GM19395 (cell line): ENCODE measurements around the gene COMT.
"Not testable (repeated sequence)": the region's sequence is repeated elsewhere in the genome, so short reads cannot be mapped to it uniquely, and the experiment has no call there.

Source experiments
- ATAC-seq: cut with Tn5 transposase; IDR thresholded peaks from one replicate; pipeline ENCODE4 v1.9.1; 2021; ENCODE audit warnings: mild to moderate bottlenecking, moderate library complexity; ENCODE audit not compliant: unreplicated experiment

The COMT gene

DNA sequence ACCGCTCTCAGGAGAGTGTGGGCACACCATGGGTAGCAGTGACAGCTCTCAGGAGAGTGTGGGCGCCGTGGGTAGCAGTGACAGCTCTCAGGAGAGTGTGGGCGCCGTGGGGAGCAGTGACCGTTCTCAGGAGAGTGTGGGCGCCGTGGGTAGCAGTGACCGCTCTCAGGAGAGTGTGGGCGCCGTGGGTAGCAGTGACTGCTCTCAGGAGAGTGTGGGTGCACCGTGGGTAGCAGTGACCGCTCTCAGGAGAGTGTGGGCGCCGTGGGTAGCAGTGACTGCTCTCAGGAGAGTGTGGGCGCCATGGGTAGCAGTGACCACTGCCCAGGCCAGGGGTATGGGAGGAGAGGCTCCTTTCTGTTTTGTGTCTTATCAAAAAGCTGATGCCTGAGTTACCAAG, 33.7 kb upstream of the COMT start:
- ATAC-seq, result not testable (repeated sequence)

DNA sequence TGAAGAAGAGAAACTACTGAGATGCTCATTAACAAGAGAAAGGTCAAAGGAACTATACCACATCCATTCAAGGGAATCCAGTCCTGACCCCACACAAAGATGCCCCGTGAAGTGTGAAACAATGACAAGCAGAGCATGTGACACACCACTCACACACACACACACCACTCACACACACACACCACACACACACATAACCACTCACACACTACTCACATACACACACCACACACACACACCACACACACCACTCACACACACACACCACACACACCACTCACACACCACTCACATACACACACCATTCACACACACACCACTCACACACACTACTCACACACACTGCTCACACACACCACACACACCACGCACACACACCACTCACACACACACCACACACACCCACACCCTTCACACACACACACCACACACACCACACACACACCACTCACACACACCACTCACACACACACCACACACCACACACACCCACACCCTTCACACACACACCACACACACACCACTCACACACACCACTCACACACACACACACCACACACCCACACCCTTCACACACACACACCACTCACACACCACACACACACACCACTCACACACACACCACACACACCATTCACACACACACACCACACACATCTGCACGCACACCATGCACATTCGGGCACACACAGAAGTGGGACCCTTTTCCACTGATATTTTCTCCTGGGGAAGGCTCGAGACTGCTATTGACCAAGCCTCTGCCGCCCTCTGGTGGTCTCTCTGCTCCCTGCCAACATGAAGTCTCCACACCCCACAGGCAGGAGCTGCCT, 32.0 kb upstream of the COMT start:
- ATAC-seq, result no peak

- no peak for ATAC-seq
Measured at GRCh38 chr22:19910180-19910744, 31.3 kb upstream of the COMT start.

GRCh38 chr22:19911540-19912270, 29.9 kb upstream of the COMT start:
- no peak for ATAC-seq

GRCh38 chr22:19912271-19912999, 29.1 kb upstream of the COMT start:
- no peak for ATAC-seq

DNA sequence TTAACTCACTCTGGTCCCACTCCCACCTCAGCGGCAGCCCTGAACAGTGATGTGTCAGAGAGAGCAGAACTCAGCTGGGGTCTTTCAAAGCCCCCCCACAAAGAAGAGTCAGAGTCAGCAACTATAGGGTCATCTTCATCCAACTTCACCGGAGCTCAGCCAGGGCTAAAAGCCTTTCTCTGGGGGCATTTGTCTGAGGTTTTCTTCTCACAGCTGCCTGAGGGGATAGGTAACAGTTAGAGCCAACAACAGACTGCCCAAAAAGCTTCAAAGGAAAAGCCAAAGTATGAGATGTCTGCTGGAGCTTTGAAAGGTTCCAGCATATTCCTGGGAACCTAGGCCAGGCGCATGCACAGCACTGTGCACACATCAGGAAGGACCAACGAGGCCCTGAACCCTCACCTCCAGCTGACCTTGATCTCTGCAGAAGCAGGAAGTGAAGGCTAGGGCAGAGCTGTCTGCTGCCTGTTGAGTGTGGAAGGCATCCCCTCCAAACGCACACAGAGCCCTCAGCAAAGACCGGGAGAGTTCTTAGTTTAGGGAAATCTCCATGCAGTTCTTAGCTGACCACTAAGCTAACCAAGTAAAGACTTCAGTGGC, 28.1 kb upstream of the COMT start:
- no peak for ATAC-seq

GRCh38 chr22:19914201-19914943, 27.2 kb upstream of the COMT start:
- ATAC-seq, result no peak

- ATAC-seq, result no peak
Measured at GRCh38 chr22:19915287-19915954, 26.2 kb upstream of the COMT start.

DNA sequence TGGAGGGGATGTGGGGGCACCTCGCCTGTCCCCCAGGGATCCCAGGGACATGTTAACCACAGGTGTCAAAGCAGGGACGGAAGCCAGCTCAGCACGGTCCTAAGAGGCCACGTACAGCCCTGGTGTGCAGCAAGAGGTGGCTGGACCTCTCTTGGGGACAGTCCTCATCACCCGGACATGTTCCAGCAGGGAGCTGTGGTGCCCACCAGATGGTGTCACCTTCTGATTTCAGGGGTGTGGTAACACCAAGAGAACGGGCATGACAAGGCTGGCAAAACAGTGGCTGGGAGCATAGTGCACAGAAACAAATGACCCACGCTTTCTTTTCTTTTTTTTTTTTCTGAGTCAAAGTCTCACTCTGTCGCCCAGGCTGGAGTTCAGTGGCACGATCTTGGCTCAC, 25.6 kb upstream of the COMT start:
- no peak for ATAC-seq

DNA sequence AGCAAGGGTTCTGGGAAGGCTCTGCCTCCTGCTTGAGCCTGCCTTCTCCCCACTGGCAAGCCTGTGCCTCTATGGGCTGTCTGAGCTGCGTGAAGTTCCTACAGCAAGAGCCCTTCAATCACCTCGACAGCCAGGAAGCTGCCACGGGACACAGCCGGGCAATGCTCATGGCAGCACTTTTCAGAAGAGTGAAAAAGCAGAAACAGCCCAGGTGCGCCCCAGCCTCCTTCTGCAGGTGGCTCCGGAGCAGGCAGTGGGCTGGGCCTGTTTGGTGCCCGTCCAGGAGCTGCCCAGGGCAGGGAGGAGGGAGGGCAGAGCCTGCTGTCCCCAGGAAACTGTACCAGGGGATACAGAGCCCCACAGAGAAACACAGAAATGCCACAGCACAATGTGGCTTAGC, 24.6 kb upstream of the COMT start:
- ATAC-seq, result no peak

DNA sequence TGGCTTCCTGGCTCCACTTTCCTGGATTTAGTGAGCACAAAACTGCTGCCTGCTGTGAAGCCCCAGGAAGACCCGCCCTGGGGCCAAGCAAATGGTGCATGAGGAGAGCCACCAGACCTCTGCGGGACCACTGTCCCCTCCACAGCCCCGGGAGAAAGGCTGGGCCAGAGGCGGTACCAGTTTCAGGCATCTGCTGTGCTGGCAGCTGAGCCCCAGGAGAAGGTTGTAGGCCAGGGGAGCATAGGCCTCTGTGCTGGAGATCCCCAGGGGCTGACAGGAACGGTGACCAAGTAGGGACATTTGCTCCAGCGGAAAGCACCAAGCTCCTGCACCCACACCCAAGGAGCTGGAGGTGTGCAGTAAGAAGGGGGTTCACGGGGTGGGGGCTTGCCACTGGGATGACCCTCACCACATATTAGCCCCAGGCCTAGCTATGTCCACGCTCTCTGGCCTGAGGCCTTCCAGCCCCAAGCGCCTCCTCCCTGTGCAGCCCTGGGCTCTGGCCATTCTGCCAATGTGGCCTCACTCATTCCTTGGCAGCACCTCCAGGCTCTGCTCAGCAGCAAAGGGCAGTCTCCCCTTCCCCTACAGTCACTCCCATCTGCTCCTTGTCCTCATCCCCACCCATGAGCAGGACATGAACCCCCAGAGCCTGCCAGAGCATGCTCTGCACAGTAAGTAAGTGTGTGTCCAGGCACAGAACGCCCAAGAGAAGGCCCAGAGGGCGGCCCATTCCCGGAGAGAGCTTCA, 24.0 kb upstream of the COMT start:
- no peak for ATAC-seq

DNA sequence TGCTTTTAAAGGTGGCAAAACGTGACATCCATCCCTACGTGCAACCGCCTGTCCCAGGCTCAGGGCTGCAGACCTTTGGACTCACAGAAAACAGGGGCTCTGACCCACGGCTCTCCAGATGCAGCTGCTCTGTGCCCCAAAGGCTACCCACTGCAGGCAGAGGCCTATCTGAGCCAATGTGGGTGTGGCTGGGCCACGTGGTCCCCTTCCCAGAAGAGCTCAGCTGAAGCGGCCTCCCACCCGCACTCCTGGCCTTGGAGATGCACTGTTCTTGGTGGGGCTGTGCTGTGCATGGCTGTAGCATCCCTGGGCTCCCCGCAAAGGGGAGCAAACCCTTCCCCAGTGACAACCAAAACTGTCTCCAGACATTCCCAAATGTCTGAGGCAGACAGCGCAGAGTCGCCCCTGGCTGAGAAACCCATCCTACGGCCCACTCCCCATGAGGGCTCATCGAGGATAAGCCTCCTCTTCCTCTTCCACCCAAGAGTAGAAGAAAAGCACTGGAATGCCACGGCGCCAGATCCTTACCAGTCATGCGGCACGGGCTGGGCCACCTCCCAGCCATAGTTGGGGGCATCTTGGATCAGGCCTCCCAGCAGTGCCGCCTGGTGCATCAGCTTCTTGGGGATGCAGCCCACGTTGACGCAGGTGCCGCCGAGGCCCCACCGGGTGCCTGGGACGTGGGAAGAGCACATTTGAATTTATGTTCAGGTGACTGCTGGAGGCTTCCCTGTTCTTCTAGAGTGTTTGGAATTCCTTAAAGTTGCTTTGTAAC, 23.1 kb upstream of the COMT start:
- ATAC-seq, result no peak

DNA sequence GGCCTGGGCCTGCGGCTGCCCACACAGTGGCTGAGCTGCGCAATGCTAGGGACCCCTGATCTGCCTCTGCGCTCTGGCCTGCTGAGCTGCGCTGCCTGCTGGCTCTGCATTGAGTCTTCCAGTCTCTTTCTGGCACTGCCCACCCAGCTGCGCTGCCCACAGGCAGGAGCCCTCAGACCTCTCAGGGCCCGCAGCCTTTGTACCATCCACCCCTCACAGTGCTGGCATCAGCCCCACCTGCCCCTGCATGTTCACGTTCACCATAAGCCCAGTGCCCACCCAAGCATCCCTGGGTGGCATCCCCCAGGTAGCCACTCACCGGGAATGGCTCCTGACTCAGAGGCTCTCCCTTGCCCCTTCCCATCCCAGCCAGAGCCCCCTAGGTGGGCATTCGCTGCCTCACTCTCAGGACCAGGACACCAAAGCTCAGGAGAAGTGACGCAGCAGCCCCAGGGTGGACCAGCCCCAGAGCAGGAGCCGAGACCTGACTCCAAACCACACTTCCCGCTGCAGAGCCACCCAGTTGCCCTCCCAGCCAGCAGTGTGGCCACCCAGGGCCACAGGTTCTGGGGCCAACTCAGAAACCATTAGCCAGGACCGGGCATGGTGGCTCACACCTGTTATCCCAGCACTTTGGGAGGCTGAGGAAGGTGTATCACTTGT, 21.7 kb upstream of the COMT start:
- ATAC-seq, result no peak

DNA sequence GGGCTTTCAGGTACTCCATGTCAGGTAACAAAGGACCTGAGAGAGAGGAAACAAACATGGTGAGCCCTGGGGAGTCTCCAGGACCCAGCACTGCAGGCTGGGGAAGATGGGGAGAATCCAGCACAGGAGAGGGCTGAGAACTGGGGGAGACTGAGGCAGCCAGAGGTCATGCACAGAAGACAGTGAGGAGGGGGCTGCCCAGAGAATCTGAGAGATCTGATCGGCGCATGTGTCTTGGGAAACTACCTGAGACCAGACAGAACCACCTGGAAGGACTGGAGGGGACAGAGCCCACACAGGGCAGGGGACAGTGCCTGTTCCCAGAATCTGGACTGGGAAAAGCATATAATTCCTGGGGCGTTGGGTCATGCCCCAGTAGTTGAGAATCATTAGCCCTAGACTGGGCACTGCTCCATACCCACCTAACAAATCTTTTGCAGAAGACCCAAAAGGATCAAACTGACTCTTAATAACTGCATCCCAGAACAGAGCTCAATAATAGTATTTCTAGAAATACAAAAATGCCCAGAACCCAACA, 20.0 kb upstream of the COMT start:
- ATAC-seq, result no peak

GRCh38 chr22:19923914-19924513, 17.6 kb upstream of the COMT start:
- no peak for ATAC-seq

DNA sequence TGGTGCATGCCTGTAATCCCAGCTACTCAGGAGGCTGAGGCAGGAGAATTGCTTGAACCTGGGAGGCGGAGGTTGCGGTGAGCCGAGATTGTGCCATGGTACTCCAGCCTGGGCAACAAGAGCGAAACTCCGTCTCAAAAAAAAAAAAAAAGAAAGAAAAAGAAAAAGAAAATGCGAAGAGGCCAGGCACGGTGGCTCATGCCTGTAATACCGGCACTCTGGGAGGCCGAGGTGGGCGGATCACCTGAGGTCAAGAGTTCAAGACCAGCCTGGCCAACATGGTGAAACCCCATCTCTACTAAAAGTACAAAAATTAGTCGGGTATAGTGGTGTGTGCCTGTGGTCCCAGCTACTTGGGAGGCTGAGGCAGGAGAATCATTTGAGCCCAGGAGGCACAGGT, 15.5 kb upstream of the COMT start:
- not testable (repeated sequence) for ATAC-seq

- no peak for ATAC-seq
Measured at GRCh38 chr22:19927696-19928095, 13.9 kb upstream of the COMT start.
